Pons (tissue), 1 donor: Measurements from ENCODE around the gene ATP6V1E1.

ENCODE experiments used
- DNase-seq: peaks from one replicate; pipeline ENCODE4 v3.0.0-alpha.2; 2016; ENCODE audit warnings: low spot score

The ATP6V1E1 gene

GRCh38 chr22:17542452-17542851 lies 86.1 kb downstream of the ATP6V1E1 start:
- DNase-seq: no peak
